Breast epithelium (tissue), 4 donors: ENCODE data around the gene TTC38. TPM values are rescaled to one million over a fixed set of nuclear protein-coding genes. Genes with fewer than 3 reads are reported as not detected.

ENCODE experiments used
- DNase-seq, 2 donors: peaks; one replicate each; pipeline ENCODE4 v3.0.0-alpha.2; 2019; ENCODE audit warnings: low spot score in 2 of 2
- H3K27ac ChIP-seq, 2 donors: fragments of 200-600 bp; sonication (generic) in 1 of 2; one replicate each; pipeline ENCODE4 v1.5.1; 2016 to 2019; ENCODE audit warnings: mild to moderate bottlenecking in 1 of 2
- H3K27me3 ChIP-seq, 2 donors: fragments of 200-600 bp; sonication (generic) in 1 of 2; one replicate each; pipeline versions ENCODE4 v1.5.1 to v1.6.0; 2017 to 2019; ENCODE audit warnings: control low read depth in 1 of 2, mild to moderate bottlenecking in 1 of 2
- H3K36me3 ChIP-seq: fragments of 200-600 bp; one replicate; pipeline ENCODE4 v1.5.1; 2019
- H3K4me1 ChIP-seq, 2 donors: fragments of 200-600 bp; sonication (generic); one replicate each; pipeline ENCODE4 v1.5.1; 2016 to 2019; ENCODE audit warnings: control low read depth in 1 of 2
- H3K4me3 ChIP-seq, 3 donors: fragments of 200-600 bp; sonication (generic); 1 replicate in 2 of 3; 2 replicates in 1 of 3; pipeline ENCODE4 v1.5.1; 2016 to 2019; ENCODE audit warnings: mild to moderate bottlenecking in 3 of 3, moderate library complexity in 2 of 3
- H3K9me3 ChIP-seq, 2 donors: fragments of 200-600 bp; sonication (generic) in 1 of 2; one replicate each; pipeline ENCODE4 v1.5.1; 2016 to 2019; ENCODE audit warnings: control low read depth in 1 of 2
- CTCF ChIP-seq, 3 donors: fragments of 450-650 bp; IDR thresholded peaks; one replicate each; pipeline ENCODE4 v1.5.1; 2016 to 2017; ENCODE audit warnings: antibody characterized with exemption in 3 of 3, mild to moderate bottlenecking in 3 of 3, moderate library complexity in 3 of 3
- POLR2A ChIP-seq: fragments of 450-650 bp; IDR thresholded peaks from one replicate; pipeline ENCODE4 v1.6.1; 2016; ENCODE audit warnings: antibody characterized with exemption, mild to moderate bottlenecking, moderate library complexity
- POLR2AphosphoS5 ChIP-seq, 3 donors: sonication (generic); formaldehyde crosslinking; IDR thresholded peaks; one replicate each; pipeline ENCODE4 v1.6.1; 2017; ENCODE audit warnings: antibody characterized with exemption in 3 of 3
- intact Hi-C: fragments of 100-400 bp; cut with DNase I; formaldehyde crosslinking; loops from one replicate; pipeline ENCODE4 v1.15.1; 2023; ENCODE audit warnings: low total_unique reads
- total RNA-seq, 3 donors: library from RNA; depleted of rRNA; stranded (reverse); fragments of >200 nt; gene quantifications; one replicate each; pipeline ENCODE4 v1.1.0, GENCODE V29; 2016

TTC38 gene
- total RNA-seq, 3 donors from 2014 or later: 55.6 to 115 (median 82.3) TPM

- Histone ChIP-seq H3K4me1 (no peaks in the 10 kb centered on the region), H3K27me3 (no peaks in the 10 kb centered on the region), H3K27ac (no peak overlapping the region), H3K36me3 (peaks cover 11% of the 10 kb centered on the region), H3K4me3 (no peak overlapping the region), H3K9me3 (peaks cover 5 to 10% of the 10 kb centered on the region in 2 donors)
- TF ChIP-seq POLR2AphosphoS5 (IDR thresholded peaks at IDR 0.05): no peak
- no peak for DNase-seq
- intact Hi-C loops: no loop called here
Measured at GRCh38 chr22:46289244-46289891, 21.6 kb downstream of the TTC38 start.

GRCh38 chr22:46290121-46290842, 22.5 kb downstream of the TTC38 start:
- peaks cover 5 to 10% of the 10 kb centered on the region in 2 donors for H3K9me3 ChIP-seq
- no peak overlapping the region for H3K27ac ChIP-seq
- no peak for DNase-seq
- intact Hi-C loops: loop anchor here (10.0 kb wide), 2 partner anchors 155 to 295 kb away; no protein-coding TSS in a partner anchor
- TF ChIP-seq POLR2AphosphoS5 (IDR thresholded peaks at IDR 0.05): no peak
- no peak for TF ChIP-seq CTCF (IDR thresholded peaks at IDR 0.05)
- no peak for TF ChIP-seq POLR2A
- no peaks in the 10 kb centered on the region for H3K4me1 ChIP-seq
- no peaks in the 10 kb centered on the region for H3K27me3 ChIP-seq
- no peak overlapping the region for H3K4me3 ChIP-seq
- peaks cover 11% of the 10 kb centered on the region for H3K36me3 ChIP-seq

- H3K27me3 ChIP-seq: no peaks in the 10 kb centered on the region
- H3K4me1 ChIP-seq: no peaks in the 10 kb centered on the region
- H3K9me3 ChIP-seq: peaks cover 5 to 10% of the 10 kb centered on the region in 2 donors
- H3K36me3 ChIP-seq: peaks cover 11% of the 10 kb centered on the region
- TF ChIP-seq POLR2A (no peak), CTCF (IDR thresholded peaks at IDR 0.05) (no peak), POLR2AphosphoS5 (IDR thresholded peaks at IDR 0.05) (no peak)
- DNase-seq: no peak
- no peak overlapping the region for H3K27ac ChIP-seq
- H3K4me3 ChIP-seq: no peak overlapping the region
- intact Hi-C loops: loop anchor here (10.0 kb wide), 2 partner anchors 156 to 296 kb away; no protein-coding TSS in a partner anchor
Measured at GRCh38 chr22:46290843-46291785, 23.3 kb downstream of the TTC38 start.

GRCh38 chr22:46292173-46292572, 24.4 kb downstream of the TTC38 start:
- no peak for DNase-seq
- intact Hi-C loops: loop anchor here (10.0 kb wide), 2 partner anchors 157 to 297 kb away; no protein-coding TSS in a partner anchor
- TF ChIP-seq POLR2AphosphoS5 (IDR thresholded peaks at IDR 0.05) (no peak), CTCF (IDR thresholded peaks at IDR 0.05) (no peak), POLR2A (no peak)
- peaks cover 11% of the 10 kb centered on the region for H3K36me3 ChIP-seq
- H3K4me3 ChIP-seq: no peak overlapping the region
- peaks cover 5 to 10% of the 10 kb centered on the region in 2 donors for H3K9me3 ChIP-seq
- no peaks in the 10 kb centered on the region for H3K27me3 ChIP-seq
- peak overlapping the region in 1 of 2 donors; percentile 36 for H3K27ac ChIP-seq
- H3K4me1 ChIP-seq: peaks cover 0 to 3% of the 10 kb centered on the region in 2 donors

GRCh38 chr22:46292732-46293131, 24.9 kb downstream of the TTC38 start:
- Histone ChIP-seq H3K27me3 (no peaks in the 10 kb centered on the region), H3K4me1 (peaks cover 0 to 3% of the 10 kb centered on the region in 2 donors), H3K4me3 (no peak overlapping the region), H3K27ac (peak overlapping the region in 1 of 2 donors; percentile 52), H3K9me3 (peaks cover 5 to 10% of the 10 kb centered on the region in 2 donors), H3K36me3 (peaks cover 11% of the 10 kb centered on the region)
- no peak for DNase-seq
- TF ChIP-seq CTCF (IDR thresholded peaks at IDR 0.05) (no peak), POLR2AphosphoS5 (IDR thresholded peaks at IDR 0.05) (no peak), POLR2A (no peak)
- intact Hi-C loops: loop anchor here (10.0 kb wide), 2 partner anchors 158 to 298 kb away; no protein-coding TSS in a partner anchor
